H1 (cell line): Measurements from ENCODE around the gene SMAD6. TPM values are rescaled to one million over a fixed set of nuclear protein-coding genes. Genes with fewer than 3 reads are reported as not detected.

ENCODE experiments used
- CTCF ChIA-PET: fragments of 300-600 bp; sonication (Branson Sonifier 250); formaldehyde crosslinking; loops from one replicate; lab custom pipeline; 2021; ENCODE audit not compliant: partially characterized antibody; lab: Charles Lee
- POLR2A ChIA-PET: fragments of 300-600 bp; sonication (Branson Sonifier 250); formaldehyde crosslinking; loops from one replicate; lab custom pipeline; 2021; ENCODE audit warnings: inconsistent platforms; ENCODE audit not compliant: partially characterized antibody; lab: Charles Lee
- DNase-seq, 2 experiments: peaks; one replicate each; pipeline versions ENCODE4 v3.0.0 to v3.0.0-alpha.2; 2010 to 2022; ENCODE audit warnings: low spot score in 2 of 2, low read depth in 1 of 2, mixed read lengths in 1 of 2
- FAIRE-seq: peaks from 2 replicates; lab custom pipeline; 2011; peaks lifted over from hg19 to GRCh38; lab: Jason Lieb, UNC
- H2AFZ ChIP-seq: 2 replicates; pipeline ENCODE4 v1.8.1; 2012; ENCODE audit warnings: low read length, inconsistent platforms
- H2AK5ac ChIP-seq: 2 replicates; pipeline ENCODE4 v1.6.1; 2013; ENCODE audit warnings: low read depth, low read length
- H2BK120ac ChIP-seq: replicated peaks from 2 replicates; pipeline ENCODE3; 2013; ENCODE audit warnings: low read depth, low read length, inconsistent platforms
- H2BK12ac ChIP-seq: 2 replicates; pipeline ENCODE4 v1.6.1; 2013; ENCODE audit warnings: low read depth, low read length
- H2BK15ac ChIP-seq: 2 replicates; pipeline ENCODE4 v1.6.1; 2013; ENCODE audit warnings: low read length
- H2BK20ac ChIP-seq: 2 replicates; pipeline ENCODE4 v1.6.1; 2013; ENCODE audit warnings: low read length
- H2BK5ac ChIP-seq: 2 replicates; pipeline ENCODE4 v1.6.1; 2013; ENCODE audit warnings: low read depth, low read length
- H3K14ac ChIP-seq: 2 replicates; pipeline ENCODE4 v1.6.1; 2013; ENCODE audit warnings: inconsistent platforms; ENCODE audit not compliant: insufficient read length
- H3K18ac ChIP-seq: 2 replicates; pipeline ENCODE4 v1.6.1; 2013; ENCODE audit warnings: low read length; ENCODE audit errors: extremely low read depth
- H3K23ac ChIP-seq: 2 replicates; pipeline ENCODE4 v1.6.1; 2013; ENCODE audit warnings: inconsistent platforms; ENCODE audit not compliant: insufficient read length
- H3K23me2 ChIP-seq: 2 replicates; pipeline ENCODE4 v1.6.1; 2013; ENCODE audit warnings: low read depth, low read length
- H3K27ac ChIP-seq: 2 replicates; pipeline ENCODE4 v1.6.1; 2011; ENCODE audit warnings: low read depth, low read length, inconsistent platforms
- H3K27me3 ChIP-seq, 4 experiments: replicated peaks in 1 of 4; 1 replicate in 1 of 4; 2 replicates in 3 of 4; pipeline versions ENCODE4 v1.6.1 to v1.8.1; 2011 to 2013; ENCODE audit warnings: low read length in 3 of 4, mild to moderate bottlenecking in 3 of 4, inconsistent platforms in 2 of 4, mixed read lengths in 2 of 4, moderate library complexity in 1 of 4; ENCODE audit not compliant: control insufficient read depth in 3 of 4, insufficient read depth in 3 of 4; ENCODE audit errors: extremely low read depth in 1 of 4
- H3K36me3 ChIP-seq, 4 experiments: 2 replicates each; pipeline versions ENCODE4 v1.6.1 to v1.8.1; 2011 to 2013; ENCODE audit warnings: mild to moderate bottlenecking in 4 of 4, low read length in 3 of 4, moderate library complexity in 2 of 4, control low read depth in 1 of 4, inconsistent platforms in 1 of 4; ENCODE audit not compliant: insufficient read depth in 4 of 4, control insufficient read depth in 2 of 4
- H3K4ac ChIP-seq: replicated peaks from 2 replicates; pipeline ENCODE3; 2013; ENCODE audit warnings: low read length, low read depth, mixed read lengths, inconsistent platforms; ENCODE audit not compliant: insufficient read length
- H3K4me1 ChIP-seq, 4 experiments: replicated peaks in 1 of 4; 1 replicate in 1 of 4; 2 replicates in 3 of 4; pipeline versions ENCODE4 v1.6.1 to v1.8.1; 2011 to 2013; ENCODE audit warnings: low read length in 3 of 4, inconsistent platforms in 2 of 4, mixed read lengths in 1 of 4; ENCODE audit not compliant: insufficient read depth in 4 of 4, control insufficient read depth in 3 of 4
- H3K4me2 ChIP-seq, 2 experiments: 2 replicates each; pipeline versions ENCODE4 v1.6.1 to v1.8.1; 2011 to 2013; ENCODE audit warnings: low read depth in 2 of 2, low read length in 2 of 2, control low read depth in 1 of 2, inconsistent platforms in 1 of 2, mild to moderate bottlenecking in 1 of 2; ENCODE audit not compliant: insufficient read depth in 1 of 2
- H3K4me3 ChIP-seq, 4 experiments: fragments of 200-600, 300-600 bp in 1 of 4; sonication (generic), shearing (Covaris generic), sonication (Bioruptor Twin) in 1 of 4; 2 replicates each; pipeline versions ENCODE4 v1.5.1 to v1.8.1; 2011 to 2016; ENCODE audit warnings: low read length in 4 of 4, low read depth in 3 of 4, control low read depth in 2 of 4, inconsistent platforms in 2 of 4, mild to moderate bottlenecking in 2 of 4, mixed read lengths in 1 of 4, moderate library complexity in 1 of 4; ENCODE audit not compliant: insufficient read depth in 2 of 4; ENCODE audit errors: extremely low read depth in 1 of 4
- H3K56ac ChIP-seq: replicated peaks from 2 replicates; pipeline ENCODE3; 2013; ENCODE audit warnings: low read depth, mild to moderate bottlenecking, mixed read lengths, low read length, inconsistent platforms; ENCODE audit not compliant: insufficient read length
- H3K79me1 ChIP-seq: 2 replicates; pipeline ENCODE4 v1.6.1; 2013; ENCODE audit warnings: low read depth, low read length, control low read depth
- H3K79me2 ChIP-seq, 2 experiments: 2 replicates each; pipeline versions ENCODE4 v1.6.1 to v1.8.1; 2012 to 2013; ENCODE audit warnings: low read length in 2 of 2, mild to moderate bottlenecking in 2 of 2, inconsistent platforms in 1 of 2; ENCODE audit not compliant: insufficient read depth in 2 of 2, control insufficient read depth in 1 of 2
- H3K9ac ChIP-seq, 4 experiments: replicated peaks in 1 of 4; 1 replicate in 1 of 4; 2 replicates in 3 of 4; pipeline versions ENCODE4 v1.6.1 to v1.8.1; 2011 to 2013; ENCODE audit warnings: low read depth in 3 of 4, low read length in 3 of 4, control low read depth in 2 of 4, mild to moderate bottlenecking in 2 of 4, moderate library complexity in 2 of 4, inconsistent platforms in 1 of 4; ENCODE audit errors: extremely low read depth in 1 of 4
- H3K9me3 ChIP-seq, 2 experiments: 2 replicates each; pipeline versions ENCODE4 v1.6.1 to v1.8.1; 2012 to 2013; ENCODE audit warnings: mild to moderate bottlenecking in 2 of 2, moderate library complexity in 2 of 2, control low read depth in 1 of 2, inconsistent platforms in 1 of 2, low read depth in 1 of 2, low read length in 1 of 2, mixed read lengths in 1 of 2; ENCODE audit not compliant: insufficient read depth in 2 of 2
- H4K20me1 ChIP-seq, 2 experiments: replicated peaks in 1 of 2; 2 replicates each; pipeline versions ENCODE3 to v1.8.1; 2011 to 2013; ENCODE audit warnings: inconsistent platforms in 2 of 2, low read length in 2 of 2, mild to moderate bottlenecking in 1 of 2; ENCODE audit not compliant: insufficient read depth in 2 of 2, control insufficient read depth in 1 of 2
- H4K5ac ChIP-seq: 2 replicates; pipeline ENCODE4 v1.6.1; 2013; ENCODE audit warnings: low read length, low read depth, mixed read lengths, inconsistent platforms; ENCODE audit not compliant: insufficient read length
- H4K8ac ChIP-seq: 2 replicates; pipeline ENCODE4 v1.8.0; 2013; ENCODE audit warnings: mild to moderate bottlenecking, moderate library complexity, low read length, inconsistent platforms; ENCODE audit not compliant: insufficient read depth; ENCODE audit errors: extremely low read depth
- H4K91ac ChIP-seq: replicated peaks from 2 replicates; pipeline ENCODE3; 2013; ENCODE audit warnings: low read length, mixed read lengths, inconsistent platforms; ENCODE audit not compliant: insufficient read length
- BACH1 ChIP-seq: IDR thresholded peaks from 2 replicates; pipeline ENCODE4 v1.6.1; 2012; ENCODE audit warnings: low read length, improper control_type of control experiment
- CBX8 ChIP-seq: fragments of 300-800, 300-1000 bp; sonication (generic); IDR thresholded peaks from 2 replicates; pipeline ENCODE4 v1.7.1; 2016; ENCODE audit warnings: low read depth, low read length, borderline replicate concordance
- GABPA ChIP-seq: IDR thresholded peaks from 2 replicates; pipeline ENCODE4 v1.6.1; 2011; ENCODE audit warnings: mild to moderate bottlenecking, low read length, moderate library complexity, borderline replicate concordance; ENCODE audit not compliant: insufficient read depth
- GTF2F1 ChIP-seq: IDR thresholded peaks from 2 replicates; pipeline ENCODE4 v1.6.1; 2012; ENCODE audit warnings: low read depth, low read length, improper control_type of control experiment, borderline replicate concordance
- HDAC6 ChIP-seq: IDR thresholded peaks from one replicate; pipeline ENCODE4 v1.7.1; 2012; ENCODE audit warnings: low read depth, mild to moderate bottlenecking, inconsistent platforms, low read length, moderate library complexity
- JUND ChIP-seq: IDR thresholded peaks from 2 replicates; pipeline ENCODE4 v1.6.1; 2011; ENCODE audit warnings: mild to moderate bottlenecking, improper control_type of control experiment, low read length
- KDM1A ChIP-seq: fragments of 200-600, 300-600 bp; sonication (generic); IDR thresholded peaks from 2 replicates; pipeline ENCODE4 v1.7.1; 2016; ENCODE audit warnings: mild to moderate bottlenecking, low read length, borderline replicate concordance
- PHF8 ChIP-seq: fragments of 200-600 bp; sonication (generic); conservative IDR thresholded peaks from 2 replicates; pipeline ENCODE4 v1.7.1; 2012; ENCODE audit warnings: low read depth, mild to moderate bottlenecking, inconsistent platforms, low read length, moderate library complexity
- RAD21 ChIP-seq, 2 experiments: IDR thresholded peaks in 1 of 2; conservative IDR thresholded peaks in 1 of 2; 2 replicates each; pipeline ENCODE4 v1.6.1; 2011; ENCODE audit warnings: low read depth in 2 of 2, low read length in 2 of 2, improper control_type of control experiment in 1 of 2, inconsistent platforms in 1 of 2, mild to moderate bottlenecking in 1 of 2, moderate library complexity in 1 of 2
- RXRA ChIP-seq: IDR thresholded peaks from 2 replicates; pipeline ENCODE4 v1.6.1; 2011; ENCODE audit warnings: low read depth, mild to moderate bottlenecking, low read length, moderate library complexity; ENCODE audit not compliant: insufficient read depth
- SRF ChIP-seq: IDR thresholded peaks from 2 replicates; pipeline ENCODE4 v1.6.1; 2011; ENCODE audit warnings: mild to moderate bottlenecking, low read depth, low read length, moderate library complexity
- SUZ12 ChIP-seq: fragments of 200-600 bp; sonication (generic); IDR thresholded peaks from 2 replicates; pipeline ENCODE4 v1.6.1; 2012; ENCODE audit warnings: mild to moderate bottlenecking, inconsistent platforms, low read length, moderate library complexity, mixed read lengths
- ZNF274 ChIP-seq: IDR thresholded peaks from 2 replicates; pipeline ENCODE4 v1.7.0; 2012; ENCODE audit warnings: low read length, borderline replicate concordance; ENCODE audit errors: extremely low read depth
- WGBS, 2 experiments: shearing (Covaris generic) in 1 of 2; methylation state at CpG; one replicate each; pipeline versions ENCODE4 v1.1.6 to v1.1.7; 2013 to 2015; ENCODE audit warnings: low lambda C conversion rate in 2 of 2, mixed read lengths in 2 of 2, inconsistent platforms in 1 of 2, low coverage in 1 of 2, missing lambda C conversion rate in 1 of 2; ENCODE audit not compliant: insufficient replicate concordance in 2 of 2, insufficient coverage in 1 of 2, insufficient read length in 1 of 2; ENCODE audit errors: extremely low coverage in 1 of 2, missing lambda C conversion rate in 1 of 2; 5-methylcytosine and 5-hydroxymethylcytosine counted together
- polyA plus RNA-seq, 7 experiments: library from polyadenylated mRNA; depleted of rRNA in 3 of 7; stranded (reverse) in 5 of 7; unstranded in 2 of 7; fragments of >200 nt in 5 of 7; fragments of 200-250 nt in 2 of 7; gene quantifications; 1 replicate in 5 of 7; 2 replicates in 1 of 7; 4 replicates in 1 of 7; pipeline versions ENCODE4 v1.2.1 to v1.2.3, GENCODE V29; 2011 to 2013; ENCODE audit warnings: missing spikeins in 2 of 7, mixed read lengths in 2 of 7
- total RNA-seq: library from RNA; stranded (reverse); fragmentation: NEBNext Ultra II Directional; extraction: Animal tissue kit (Norgen Biotek cat#: 25700); gene quantifications from 2 replicates; pipeline ENCODE4 v1.2.1, GENCODE V29; 2021

SMAD6 gene
- total and polyA plus RNA-seq, 2 of the 8 experiments (the other 6 are each of a cell fraction or from before 2014, with no cell fraction given), result 1.8 to 7.0 TPM

DNA sequence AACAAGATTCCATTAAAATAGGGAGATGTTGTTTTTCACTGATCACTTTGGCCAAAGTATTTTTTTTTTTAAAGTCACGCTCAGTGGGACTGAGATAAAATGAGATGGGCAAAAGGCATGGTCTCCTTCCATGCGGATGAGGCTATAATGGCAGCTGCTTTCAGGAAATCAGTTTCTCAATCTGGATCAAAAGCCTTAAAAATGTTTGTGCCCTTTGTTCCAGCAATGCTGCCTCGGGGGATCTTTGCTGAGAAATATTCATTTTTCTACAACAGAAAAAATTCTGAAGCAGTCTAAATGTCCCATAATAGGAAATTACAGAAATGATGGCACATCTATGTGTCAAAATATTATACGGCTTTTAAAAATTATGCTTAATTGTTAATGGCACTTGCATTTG lies 97.2 kb downstream of the SMAD6 start:
- H3K4me2 ChIP-seq, result no peak overlapping the region
- no peaks in the 10 kb centered on the region for H3K79me2 ChIP-seq
- H4K20me1 ChIP-seq, result no peaks in the 10 kb centered on the region
- no peak overlapping the region for H3K9ac ChIP-seq
- no peak overlapping the region for H2BK20ac ChIP-seq
- H4K5ac ChIP-seq, result no peak overlapping the region
- H2BK120ac ChIP-seq, result no peak overlapping the region
- no peaks in the 10 kb centered on the region for H3K27me3 ChIP-seq
- no peak overlapping the region for H2BK12ac ChIP-seq
- peaks cover 0 to 9% (median 7%) of the 10 kb centered on the region in 4 experiments; a peak in 5 of 7 replicates for H3K4me1 ChIP-seq
- H2AFZ ChIP-seq, result no peak overlapping the region
- H3K4me3 ChIP-seq, result no peak overlapping the region
- H3K23me2 ChIP-seq, result no peaks in the 10 kb centered on the region
- no peak overlapping the region for H3K27ac ChIP-seq
- H3K9me3 ChIP-seq, result no peaks in the 10 kb centered on the region
- ChIA-PET CTCF (interaction anchor here (1.0 to 17.8 kb wide), 4 partner anchors 10 to 49 kb away, joined by 3 to 201 read pairs (median 6); no protein-coding TSS in a partner anchor), POLR2A (no interaction called here)
- FAIRE-seq (no peak), DNase-seq (no peak)
- no peak overlapping the region for H2BK15ac ChIP-seq
- 90% methylated on average over 4 of the region's 4 CpGs; no CpG with 5 or more reads in 1 of the 2 experiments for WGBS, 2 experiments
- no peak overlapping the region for H3K4ac ChIP-seq
- H4K8ac ChIP-seq, result no peak overlapping the region
- H3K79me1 ChIP-seq, result no peaks in the 10 kb centered on the region
- no peak overlapping the region for H3K23ac ChIP-seq
- no peak overlapping the region for H3K14ac ChIP-seq
- no peak overlapping the region for H2BK5ac ChIP-seq
- H3K36me3 ChIP-seq, result no peaks in the 10 kb centered on the region
- no peak overlapping the region for H4K91ac ChIP-seq
- H3K18ac ChIP-seq, result no peak overlapping the region
- TF ChIP-seq HDAC6 (no peak), KDM1A (no peak), RXRA (no peak), BACH1 (no peak), ZNF274 (no peak), CBX8 (no peak), PHF8 (no peak), GABPA (no peak), SRF (no peak), GTF2F1 (no peak), SUZ12 (no peak), RAD21 (IDR thresholded peaks at IDR 0.05 in 1 of 2, conservative IDR thresholded peaks at IDR 0.05 in 1 of 2; ENCODE audit: low read depth in 2 of 2, low read length in 2 of 2) (no peak), JUND (no peak)
- no peak overlapping the region for H3K56ac ChIP-seq
- no peak overlapping the region for H2AK5ac ChIP-seq
